NB4 (cell line): ENCODE results near the gene SULT1A1.

Source experiments
- MYC ChIP-seq: IDR thresholded peaks from 2 replicates; pipeline ENCODE4 v1.6.1; 2011; ENCODE audit warnings: low read depth, low read length
- POLR2A ChIP-seq: IDR thresholded peaks from 2 replicates; pipeline ENCODE4 v1.6.1; 2011; ENCODE audit warnings: mild to moderate bottlenecking; ENCODE audit not compliant: insufficient read length; ENCODE audit errors: extremely low read depth
- TF ChIP-seq, protein P1 (sequence below): IDR thresholded peaks from one replicate; pipeline ENCODE4 v1.5.1; 2012; ENCODE audit warnings: low read depth, low read length

DNA sequence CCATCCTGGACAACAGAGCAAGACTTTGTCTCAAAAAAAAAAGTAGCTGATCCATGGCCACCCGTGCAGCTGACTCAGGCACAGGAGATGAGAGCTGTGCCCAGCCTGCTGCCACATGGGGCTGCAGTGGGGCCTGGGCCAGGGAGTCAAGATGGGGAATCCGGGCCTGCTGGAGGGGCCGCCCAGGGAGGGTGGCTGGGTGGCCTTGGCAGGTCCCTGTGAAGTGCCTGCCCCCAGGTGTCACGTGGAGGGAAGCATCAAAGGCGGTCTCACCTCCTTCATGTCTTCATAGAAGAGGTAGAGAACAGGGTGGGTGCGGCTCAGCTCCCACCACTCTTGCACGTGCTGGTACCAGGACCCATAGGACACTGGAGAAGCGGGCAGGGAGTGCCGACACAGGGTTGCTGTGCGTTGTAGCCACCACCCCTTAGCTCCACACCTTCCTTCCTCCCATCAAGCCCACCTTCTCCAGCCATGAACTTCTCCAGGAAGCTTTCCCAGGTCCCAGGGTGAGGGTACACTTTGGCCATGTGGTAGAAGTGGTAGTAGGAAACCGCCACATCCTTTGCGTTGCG is 16.8 kb downstream of the SULT1A1 start:
- TF ChIP-seq, protein P1, sequence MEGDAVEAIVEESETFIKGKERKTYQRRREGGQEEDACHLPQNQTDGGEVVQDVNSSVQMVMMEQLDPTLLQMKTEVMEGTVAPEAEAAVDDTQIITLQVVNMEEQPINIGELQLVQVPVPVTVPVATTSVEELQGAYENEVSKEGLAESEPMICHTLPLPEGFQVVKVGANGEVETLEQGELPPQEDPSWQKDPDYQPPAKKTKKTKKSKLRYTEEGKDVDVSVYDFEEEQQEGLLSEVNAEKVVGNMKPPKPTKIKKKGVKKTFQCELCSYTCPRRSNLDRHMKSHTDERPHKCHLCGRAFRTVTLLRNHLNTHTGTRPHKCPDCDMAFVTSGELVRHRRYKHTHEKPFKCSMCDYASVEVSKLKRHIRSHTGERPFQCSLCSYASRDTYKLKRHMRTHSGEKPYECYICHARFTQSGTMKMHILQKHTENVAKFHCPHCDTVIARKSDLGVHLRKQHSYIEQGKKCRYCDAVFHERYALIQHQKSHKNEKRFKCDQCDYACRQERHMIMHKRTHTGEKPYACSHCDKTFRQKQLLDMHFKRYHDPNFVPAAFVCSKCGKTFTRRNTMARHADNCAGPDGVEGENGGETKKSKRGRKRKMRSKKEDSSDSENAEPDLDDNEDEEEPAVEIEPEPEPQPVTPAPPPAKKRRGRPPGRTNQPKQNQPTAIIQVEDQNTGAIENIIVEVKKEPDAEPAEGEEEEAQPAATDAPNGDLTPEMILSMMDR, result no peak
- TF ChIP-seq POLR2A (no peak), MYC (no peak)
